ENCODE results near the gene CPSF4. TPM values are rescaled to one million over a fixed set of nuclear protein-coding genes. Genes with fewer than 3 reads are reported as not detected.

CPSF4 gene
- total RNA-seq, 4 donors from 2014 or later: 13.6 to 34.6 (median 23.0) TPM

DNA sequence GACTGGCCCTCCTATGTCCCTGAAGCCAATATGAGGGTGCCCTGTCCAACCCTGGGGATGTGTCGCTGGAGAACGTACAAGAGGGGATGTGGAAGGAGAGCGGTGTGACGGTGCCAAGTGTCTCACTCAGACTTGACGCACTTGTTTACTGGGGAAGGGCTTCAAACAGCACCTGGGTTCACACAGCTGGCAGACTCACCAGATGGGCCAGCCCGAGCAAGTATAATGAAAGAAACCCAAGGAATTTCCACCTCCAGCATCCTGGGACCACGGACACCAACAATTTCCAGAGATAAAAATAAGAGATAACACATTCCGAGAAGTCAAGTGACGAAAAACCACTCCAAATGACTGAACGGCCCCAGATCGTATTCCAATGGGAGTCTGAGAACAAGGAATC lies 21.9 kb downstream of the CPSF4 start:
- 70 to 84% methylated on average over 4 to 9 of the region's 11 CpGs for WGBS, 2 donors (ENCODE audit: low coverage in 1 of 2)
- H3K36me3 ChIP-seq: peaks cover 0 to 76% of the 10 kb centered on the region in 2 donors
- no peaks in the 10 kb centered on the region for H3K27me3 ChIP-seq
- TF ChIP-seq, protein P1, sequence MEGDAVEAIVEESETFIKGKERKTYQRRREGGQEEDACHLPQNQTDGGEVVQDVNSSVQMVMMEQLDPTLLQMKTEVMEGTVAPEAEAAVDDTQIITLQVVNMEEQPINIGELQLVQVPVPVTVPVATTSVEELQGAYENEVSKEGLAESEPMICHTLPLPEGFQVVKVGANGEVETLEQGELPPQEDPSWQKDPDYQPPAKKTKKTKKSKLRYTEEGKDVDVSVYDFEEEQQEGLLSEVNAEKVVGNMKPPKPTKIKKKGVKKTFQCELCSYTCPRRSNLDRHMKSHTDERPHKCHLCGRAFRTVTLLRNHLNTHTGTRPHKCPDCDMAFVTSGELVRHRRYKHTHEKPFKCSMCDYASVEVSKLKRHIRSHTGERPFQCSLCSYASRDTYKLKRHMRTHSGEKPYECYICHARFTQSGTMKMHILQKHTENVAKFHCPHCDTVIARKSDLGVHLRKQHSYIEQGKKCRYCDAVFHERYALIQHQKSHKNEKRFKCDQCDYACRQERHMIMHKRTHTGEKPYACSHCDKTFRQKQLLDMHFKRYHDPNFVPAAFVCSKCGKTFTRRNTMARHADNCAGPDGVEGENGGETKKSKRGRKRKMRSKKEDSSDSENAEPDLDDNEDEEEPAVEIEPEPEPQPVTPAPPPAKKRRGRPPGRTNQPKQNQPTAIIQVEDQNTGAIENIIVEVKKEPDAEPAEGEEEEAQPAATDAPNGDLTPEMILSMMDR (IDR thresholded peaks at IDR 0.05): no peak
- TF ChIP-seq EP300 (IDR thresholded peaks at IDR 0.05): no peak
- no peak for TF ChIP-seq POLR2A (IDR thresholded peaks at IDR 0.05)
- no peak for TF ChIP-seq POLR2AphosphoS5 (IDR thresholded peaks at IDR 0.05)
- H3K27ac ChIP-seq: no peak overlapping the region
- H3K4me1 ChIP-seq: peaks cover 0 to 59% (median 15%) of the 10 kb centered on the region in 3 donors
- no peaks in the 10 kb centered on the region for H3K9me3 ChIP-seq
- no peak for ATAC-seq
- H3K4me3 ChIP-seq: no peak overlapping the region

GRCh38 chr7:99461221-99461620 lies 22.5 kb downstream of the CPSF4 start:
- Histone ChIP-seq H3K4me1 (peaks cover 0 to 60% (median 15%) of the 10 kb centered on the region in 3 donors), H3K27ac (no peak overlapping the region), H3K4me3 (no peak overlapping the region), H3K9me3 (no peaks in the 10 kb centered on the region), H3K36me3 (peaks cover 0 to 71% of the 10 kb centered on the region in 2 donors), H3K27me3 (no peaks in the 10 kb centered on the region)
- 67 to 100% methylated on average over 1 of the region's 2 CpGs for WGBS, 2 donors (ENCODE audit: low coverage in 1 of 2)
- TF ChIP-seq POLR2AphosphoS5 (IDR thresholded peaks at IDR 0.05): no peak
- TF ChIP-seq EP300 (IDR thresholded peaks at IDR 0.05): no peak
- no peak for TF ChIP-seq POLR2A (IDR thresholded peaks at IDR 0.05)
- TF ChIP-seq, protein P1 (IDR thresholded peaks at IDR 0.05): no peak
- ATAC-seq: no peak

- 5% methylated on average over 4 to 7 of the region's 9 CpGs for WGBS, 2 donors (ENCODE audit: low coverage in 1 of 2)
- peaks cover 0 to 56% (median 15%) of the 10 kb centered on the region in 3 donors for H3K4me1 ChIP-seq
Measured at GRCh38 chr7:99465421-99465768, 26.7 kb downstream of the CPSF4 start.

DNA sequence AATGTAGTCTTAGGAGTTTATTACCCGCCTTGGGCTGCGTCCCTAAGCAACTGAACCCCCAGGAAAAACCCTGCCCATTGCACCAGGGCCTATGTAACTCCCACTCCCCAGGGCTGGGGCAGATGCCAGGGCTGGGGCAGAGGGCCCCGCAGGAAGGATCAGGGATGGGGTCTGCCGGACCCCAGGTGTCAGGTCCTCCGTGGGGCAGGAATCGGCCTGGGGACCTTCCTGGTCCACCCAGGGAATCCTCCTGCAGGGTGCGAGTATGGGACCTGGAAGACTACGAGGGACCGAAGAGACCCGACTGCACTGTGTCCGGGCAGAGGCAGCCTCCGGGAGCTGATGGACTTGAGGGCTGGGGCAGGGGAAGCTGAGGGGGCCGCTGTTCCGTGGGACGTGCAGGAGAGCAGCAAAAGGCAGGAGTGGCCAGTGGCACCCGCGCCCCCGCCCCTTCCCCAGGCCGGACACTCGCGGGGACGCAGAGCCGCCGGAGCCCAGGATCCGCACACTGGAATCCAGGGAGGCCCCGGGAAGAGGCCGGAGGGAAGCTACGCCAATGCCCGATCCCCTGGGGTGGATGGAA lies 29.7 kb downstream of the CPSF4 start:
- Histone ChIP-seq H3K4me3 (no peak overlapping the region), H3K27me3 (peaks cover 4% of the 10 kb centered on the region), H3K36me3 (peaks cover 0 to 8% of the 10 kb centered on the region in 2 donors), H3K9me3 (no peaks in the 10 kb centered on the region), H3K27ac (no peak overlapping the region), H3K4me1 (peaks cover 1 to 39% (median 13%) of the 10 kb centered on the region in 3 donors)
- WGBS, 2 donors (ENCODE audit: low coverage in 1 of 2): 87 to 93% methylated on average over 2 to 6 of the region's 29 CpGs
- TF ChIP-seq, protein P1 (IDR thresholded peaks at IDR 0.05): no peak
- no peak for TF ChIP-seq POLR2A (IDR thresholded peaks at IDR 0.05)
- no peak for TF ChIP-seq EP300 (IDR thresholded peaks at IDR 0.05)
- TF ChIP-seq POLR2AphosphoS5 (IDR thresholded peaks at IDR 0.05): no peak
- no peak for ATAC-seq

More at GRCh38 chr7:99465421-99465768, 26.7 kb downstream of the CPSF4 start:
- TF ChIP-seq EP300 (IDR thresholded peaks at IDR 0.05): no peak
- peaks cover 4% of the 10 kb centered on the region for H3K27me3 ChIP-seq
- peak overlapping the region; percentile 35 to 90 (median 90) for H3K27ac ChIP-seq
- ATAC-seq: no peak
- H3K9me3 ChIP-seq: no peaks in the 10 kb centered on the region
- peaks cover 0 to 29% of the 10 kb centered on the region in 2 donors for H3K36me3 ChIP-seq
- peak overlapping the region; percentile 52 to 81 for H3K4me3 ChIP-seq

DNA sequence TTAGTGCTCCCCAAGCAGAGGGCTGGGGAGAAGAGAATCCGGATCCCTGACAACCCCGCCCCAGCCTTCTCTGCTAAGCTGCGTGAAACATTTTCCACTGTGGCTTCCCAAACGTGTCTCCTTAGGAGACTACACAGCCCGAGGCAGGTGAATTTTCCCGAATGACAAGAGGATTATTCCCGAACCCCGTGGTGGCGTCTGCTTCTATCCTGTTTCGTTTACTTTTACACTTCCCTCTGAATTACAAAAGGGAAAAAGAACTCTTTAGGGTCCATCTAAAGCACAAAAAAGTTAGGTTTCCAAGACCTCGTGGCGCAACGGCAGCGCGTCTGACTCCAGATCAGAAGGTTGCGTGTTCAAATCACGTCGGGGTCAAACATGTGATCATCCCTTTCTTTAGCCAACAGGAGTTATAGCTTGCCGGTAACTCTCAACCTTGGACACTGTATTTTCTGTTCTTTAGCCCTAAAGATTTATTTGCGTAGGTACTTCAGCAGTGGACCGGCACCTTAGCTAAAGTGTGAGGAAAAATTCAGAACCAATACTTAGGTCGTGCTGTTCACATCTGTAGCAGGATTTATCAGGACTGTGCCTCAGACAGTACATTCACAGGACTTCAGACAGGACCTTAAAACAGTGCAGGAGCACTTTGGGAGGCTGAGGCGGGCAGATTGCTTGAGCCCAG lies 30.8 kb downstream of the CPSF4 start:
- Histone ChIP-seq H3K4me1 (peaks cover 2 to 39% (median 13%) of the 10 kb centered on the region in 3 donors), H3K36me3 (no peaks in the 10 kb centered on the region), H3K27me3 (peaks cover 4% of the 10 kb centered on the region), H3K27ac (peak overlapping the region in 3 of 4 donors; percentile 0 to 38 (median 30)), H3K4me3 (peak overlapping the region in 1 of 2 donors; percentile 20), H3K9me3 (no peaks in the 10 kb centered on the region)
- WGBS, 2 donors (ENCODE audit: low coverage in 1 of 2): 29 to 31% methylated on average over 18 to 19 of the region's 23 CpGs
- TF ChIP-seq EP300 (IDR thresholded peaks at IDR 0.05): no peak
- no peak for TF ChIP-seq POLR2AphosphoS5 (IDR thresholded peaks at IDR 0.05)
- no peak for TF ChIP-seq POLR2A (IDR thresholded peaks at IDR 0.05)
- TF ChIP-seq, protein P1 (IDR thresholded peaks at IDR 0.05): no peak
- ATAC-seq: no peak

Data from gastroesophageal sphincter (tissue), 4 donors.